HT-29 (cell line): ENCODE results near the gene C1QTNF5. TPM values are rescaled to one million over a fixed set of nuclear protein-coding genes. Genes with fewer than 3 reads are reported as not detected.

Experiments
- DNase-seq: peaks from one replicate; pipeline ENCODE4 v3.0.0-alpha.2; 2015; ENCODE audit warnings: low spot score
- small RNA-seq: library from RNA; depleted of rRNA; stranded (forward); fragments of <200 nt; gene quantifications from one replicate; pipeline ENCODE3, GENCODE V24; 2014
- total RNA-seq: library from RNA; depleted of rRNA; stranded (reverse); fragments of >200 nt; shearing (Covaris generic); gene quantifications from 2 replicates; pipeline ENCODE4 v1.2.3, GENCODE V29; 2014; rRNA removed

The C1QTNF5 gene
- total RNA-seq, 1 experiment from 2014 or later: 0.56 TPM

- no peak for DNase-seq
These were observed 42.7 kb downstream of the C1QTNF5 start for GRCh38 chr11:119297938-119298337.

- DNase-seq: no peak
These were observed 45.5 kb downstream of the C1QTNF5 start for GRCh38 chr11:119295178-119295577.

GRCh38 chr11:119293461-119293860 is 47.2 kb downstream of the C1QTNF5 start:
- DNase-seq: no peak

- DNase-seq: no peak
These were observed 49.7 kb downstream of the C1QTNF5 start for GRCh38 chr11:119290894-119291497.

Small RNAs within 50 kb of the gene (small RNA-seq; reads per million reads assigned to genes)
- gene RF01225 (not detected), gene RNU6-262P (not detected)

Other genes starting within 250 kb of the C1QTNF5 start
- gene DPAGT1, start 239.0 kb downstream of the C1QTNF5 start, total RNA-seq: 67.2 and 93.2 TPM in 2 replicates
- gene C2CD2L, start 233.5 kb downstream of the C1QTNF5 start, total RNA-seq: 31.9 and 40.4 TPM in 2 replicates
- 15.5 and 16.9 TPM in 2 replicates for gene HINFP, start 219.3 kb downstream of the C1QTNF5 start, total RNA-seq
- gene ABCG4, start 191.8 kb downstream of the C1QTNF5 start, total RNA-seq: not detected in 2 replicates
- 13.1 and 21.1 TPM in 2 replicates for gene NLRX1, start 172.2 kb downstream of the C1QTNF5 start, total RNA-seq
- gene NHERF4, start 155.4 kb downstream of the C1QTNF5 start, total RNA-seq: 1.8 TPM in 2 replicates
- 6.5 and 8.3 TPM in 2 replicates for gene CBL, start 134.5 kb downstream of the C1QTNF5 start, total RNA-seq
- 6.4 and 9.9 TPM in 2 replicates for gene MCAM, start 23.8 kb downstream of the C1QTNF5 start, total RNA-seq
- gene RNF26, start 6.4 kb downstream of the C1QTNF5 start, total RNA-seq: 13.3 and 14.8 TPM in 2 replicates
- not detected in 2 replicates for gene MFRP, start 5.8 kb upstream of the C1QTNF5 start, total RNA-seq
- 2.2 and 4.4 TPM in 2 replicates for gene USP2, start 40.8 kb upstream of the C1QTNF5 start, total RNA-seq
- 0.18 and 0.25 TPM in 2 replicates for gene THY1, start 82.3 kb upstream of the C1QTNF5 start, total RNA-seq